Neural cell (in vitro differentiated cells): ENCODE data around the gene DHTKD1. TPM values are rescaled to one million over a fixed set of nuclear protein-coding genes. Genes with fewer than 3 reads are reported as not detected.
"Not testable (repeated sequence)": the region's sequence is repeated elsewhere in the genome, so short reads cannot be mapped to it uniquely, and the experiment has no call there.

Experiments used
- H2AFZ ChIP-seq: fragments of 200-600, 300-800 bp; sonication (generic), shearing (Covaris generic); 2 replicates; pipeline ENCODE4 v1.6.0; 2014; ENCODE audit warnings: low read depth, mild to moderate bottlenecking, antibody characterized with exemption, low read length, moderate library complexity
- H3F3A ChIP-seq: fragments of 200-600 bp; shearing (Covaris generic); 2 replicates; pipeline ENCODE4 v1.6.1; 2016; ENCODE audit warnings: mild to moderate bottlenecking, moderate library complexity, mixed read lengths, antibody characterized with exemption, low read length; ENCODE audit not compliant: insufficient read depth, poor library complexity, severe bottlenecking
- H3K27ac ChIP-seq: fragments of 200-600, 300-800 bp; sonication (generic), shearing (Covaris generic); 2 replicates; pipeline ENCODE4 v1.5.1; 2014; ENCODE audit warnings: mild to moderate bottlenecking, low read length, moderate library complexity
- H3K27me3 ChIP-seq: fragments of 300-800, 200-600 bp; sonication (generic), shearing (Covaris generic); 2 replicates; pipeline ENCODE4 v1.6.0; 2014; ENCODE audit warnings: mild to moderate bottlenecking, low read depth, low read length, moderate library complexity; ENCODE audit not compliant: insufficient read depth
- H3K36me3 ChIP-seq: fragments of 300-800, 200-600 bp; sonication (generic), shearing (Covaris generic); 2 replicates; pipeline ENCODE4 v1.5.1; 2014; ENCODE audit warnings: mild to moderate bottlenecking, antibody characterized with exemption, low read length, moderate library complexity; ENCODE audit not compliant: insufficient read depth
- H3K4me2 ChIP-seq: fragments of 300-800, 200-600 bp; sonication (generic), shearing (Covaris generic); 2 replicates; pipeline ENCODE4 v1.6.0; 2014; ENCODE audit warnings: mild to moderate bottlenecking, low read length
- H3K4me3 ChIP-seq: fragments of 300-800, 200-600 bp; sonication (generic), shearing (Covaris generic); 2 replicates; pipeline ENCODE4 v1.5.1; 2014; ENCODE audit warnings: mild to moderate bottlenecking, low read length, moderate library complexity
- H3K79me2 ChIP-seq: fragments of 200-600 bp; shearing (Covaris generic); replicated peaks from 2 replicates; pipeline ENCODE4 v1.6.0; 2014; ENCODE audit warnings: mild to moderate bottlenecking, low read length, moderate library complexity; ENCODE audit not compliant: insufficient read depth
- H3K9ac ChIP-seq: fragments of 300-800, 200-600 bp; sonication (generic), shearing (Covaris generic); 2 replicates; pipeline ENCODE4 v1.6.1; 2016; ENCODE audit warnings: mild to moderate bottlenecking, low read length, mixed read lengths
- H3K9me2 ChIP-seq: fragments of 200-600 bp; shearing (Covaris generic); 2 replicates; pipeline ENCODE4 v1.6.1; 2016; ENCODE audit warnings: mild to moderate bottlenecking, low read length, mixed read lengths; ENCODE audit not compliant: insufficient read depth
- H3K9me3 ChIP-seq: fragments of 200-600, 300-800 bp; sonication (generic), shearing (Covaris generic); 2 replicates; pipeline ENCODE4 v1.6.1; 2016; ENCODE audit warnings: mild to moderate bottlenecking, mixed run types, low read length, moderate library complexity, mixed read lengths
- H4K20me1 ChIP-seq: fragments of 200-600 bp; shearing (Covaris generic); 2 replicates; pipeline ENCODE4 v1.6.1; 2016; ENCODE audit warnings: mild to moderate bottlenecking, mixed run types; ENCODE audit not compliant: insufficient read depth
- CTCF ChIP-seq: fragments of 450-650 bp; IDR thresholded peaks from 2 replicates; pipeline ENCODE4 v1.5.1; 2014; ENCODE audit warnings: antibody characterized with exemption, mild to moderate bottlenecking, moderate library complexity; ENCODE audit not compliant: poor library complexity, severe bottlenecking
- EP300 ChIP-seq: fragments of 450-650 bp; conservative IDR thresholded peaks from 2 replicates; pipeline ENCODE4 v1.6.1; 2014; ENCODE audit warnings: antibody characterized with exemption, mild to moderate bottlenecking, moderate library complexity; ENCODE audit not compliant: poor library complexity, severe bottlenecking
- EZH2 ChIP-seq: fragments of 200-600, 300-800 bp; shearing (Covaris generic), sonication (generic); IDR thresholded peaks from 2 replicates; pipeline ENCODE4 v1.6.1; 2014; ENCODE audit warnings: antibody characterized with exemption, low read length, borderline replicate concordance, mild to moderate bottlenecking; ENCODE audit not compliant: insufficient read depth, poor library complexity, severe bottlenecking
- MXI1 ChIP-seq: fragments of 450-650 bp; conservative IDR thresholded peaks from 2 replicates; pipeline ENCODE4 v1.6.1; 2014; ENCODE audit warnings: antibody characterized with exemption, mild to moderate bottlenecking; ENCODE audit not compliant: poor library complexity, severe bottlenecking
- POLR2AphosphoS5 ChIP-seq: IDR thresholded peaks from 2 replicates; pipeline ENCODE4 v1.6.1; 2012
- RAD21 ChIP-seq: fragments of 450-650 bp; conservative IDR thresholded peaks from 2 replicates; pipeline ENCODE4 v1.6.1; 2014; ENCODE audit warnings: antibody characterized with exemption, mild to moderate bottlenecking, moderate library complexity
- REST ChIP-seq: IDR thresholded peaks from 2 replicates; pipeline ENCODE4 v1.6.1; 2012; ENCODE audit warnings: borderline replicate concordance
- SMC3 ChIP-seq: fragments of 450-650 bp; conservative IDR thresholded peaks from 2 replicates; pipeline ENCODE4 v1.6.1; 2014; ENCODE audit warnings: antibody characterized with exemption, mild to moderate bottlenecking, moderate library complexity; ENCODE audit not compliant: poor library complexity
- TAF1 ChIP-seq: IDR thresholded peaks from 2 replicates; pipeline ENCODE4 v1.6.1; 2012; ENCODE audit warnings: low read depth
- polyA plus RNA-seq: library from polyadenylated mRNA; depleted of rRNA; stranded (reverse); fragments of >200 nt; gene quantifications from 2 replicates; pipeline ENCODE4 v1.2.3, GENCODE V29; 2014

Gene DHTKD1
- polyA plus RNA-seq, 1 donor from 2014 or later, result 24.0 TPM

GRCh38 chr10:12067336-12067735 lies 1.4 kb upstream of the DHTKD1 start:
- no peaks in the 10 kb centered on the region for H3K9me2 ChIP-seq
- no peaks in the 10 kb centered on the region for H3K27me3 ChIP-seq
- no peak overlapping the region for H3K4me2 ChIP-seq
- peaks cover 17% of the 10 kb centered on the region for H3K79me2 ChIP-seq
- no peaks in the 10 kb centered on the region for H4K20me1 ChIP-seq
- H3K27ac ChIP-seq, result no peak overlapping the region
- no peak overlapping the region for H3K9ac ChIP-seq
- no peak overlapping the region for H2AFZ ChIP-seq
- no peak for TF ChIP-seq CTCF
- TF ChIP-seq EZH2, result no peak
- no peak for TF ChIP-seq SMC3
- TF ChIP-seq TAF1, result no peak
- H3K4me3 ChIP-seq, result no peak overlapping the region
- H3K36me3 ChIP-seq, result no peaks in the 10 kb centered on the region
- no peaks in the 10 kb centered on the region for H3K9me3 ChIP-seq
- H3F3A ChIP-seq, result no peaks in the 10 kb centered on the region

- not testable (repeated sequence) for H4K20me1 ChIP-seq, H3F3A ChIP-seq, H3K36me3 ChIP-seq, H3K9me2 ChIP-seq, H2AFZ ChIP-seq, H3K27me3 ChIP-seq, H3K4me2 ChIP-seq, H3K9ac ChIP-seq, H3K27ac ChIP-seq, H3K9me3 ChIP-seq, H3K4me3 ChIP-seq
- H3K79me2 ChIP-seq, result peaks cover 17% of the 10 kb centered on the region
Observed at GRCh38 chr10:12071441-12071840, 2.7 kb downstream of the DHTKD1 start.

- Histone ChIP-seq H3K36me3 (no peaks in the 10 kb centered on the region), H3K79me2 (peaks cover 17% of the 10 kb centered on the region), H4K20me1 (no peaks in the 10 kb centered on the region), H3K9me3 (no peaks in the 10 kb centered on the region), H3F3A (no peaks in the 10 kb centered on the region), H3K4me2 (no peak overlapping the region), H3K27me3 (no peaks in the 10 kb centered on the region), H3K9me2 (no peaks in the 10 kb centered on the region), H3K27ac (no peak overlapping the region), H2AFZ (no peak overlapping the region), H3K9ac (no peak overlapping the region), H3K4me3 (no peak overlapping the region)
- no peak for TF ChIP-seq TAF1
- no peak for TF ChIP-seq CTCF
- no peak for TF ChIP-seq EZH2
- no peak for TF ChIP-seq MXI1
- no peak for TF ChIP-seq REST
- no peak for TF ChIP-seq RAD21
- no peak for TF ChIP-seq SMC3
- no peak for TF ChIP-seq POLR2AphosphoS5
- no peak for TF ChIP-seq EP300
Observed at GRCh38 chr10:12073526-12073925, 4.8 kb downstream of the DHTKD1 start.
